K562 (cell line): ENCODE measurements around the gene EXOC6. TPM values are rescaled to one million over a fixed set of nuclear protein-coding genes. Genes with fewer than 3 reads are reported as not detected.

Source experiments
- IRF9 ChIP-seq: fragments of 450-650 bp; IDR thresholded peaks from 2 replicates; pipeline ENCODE4 v1.6.1; 2016; ENCODE audit warnings: missing biosample characterization, missing genetic modification characterization
- MYNN ChIP-seq, 2 experiments: sonication (generic); formaldehyde crosslinking in 1 of 2; IDR thresholded peaks; 2 replicates each; pipeline versions ENCODE4 v1.5.0 to v1.6.1; 2016 to 2020; ENCODE audit warnings: antibody characterized with exemption in 1 of 2, missing genetic modification reagents in 1 of 2
- NCOA1 ChIP-seq: fragments of 450-650 bp; IDR thresholded peaks from 2 replicates; pipeline ENCODE4 v1.6.1; 2016; ENCODE audit warnings: low read depth
- SMAD1 ChIP-seq: fragments of 150-350 bp; IDR thresholded peaks from 2 replicates; pipeline ENCODE4 v1.6.1; 2014; ENCODE audit warnings: low read length, low read depth; ENCODE audit not compliant: partially characterized antibody
- SRSF7 ChIP-seq: fragments of 200-400 bp; formaldehyde crosslinking; optimal IDR thresholded peaks from 2 replicates; pipeline ENCODE3; 2017; ENCODE audit warnings: mild to moderate bottlenecking, low read depth, low read length
- TSC22D4 ChIP-seq: fragments of 450-650 bp; IDR thresholded peaks from 2 replicates; pipeline ENCODE4 v1.6.1; 2016; ENCODE audit warnings: missing genetic modification characterization, missing biosample characterization, control low read depth
- VEZF1 ChIP-seq: fragments of 200-800 bp; sonication (Bioruptor generic); IDR thresholded peaks from 2 replicates; pipeline ENCODE4 v1.6.1; 2017; ENCODE audit warnings: missing genetic modification characterization, missing compliant biosample characterization
- ZFP91 ChIP-seq: sonication (generic); formaldehyde crosslinking; IDR thresholded peaks from 2 replicates; pipeline ENCODE4 v1.8.0; 2022; ENCODE audit warnings: mild to moderate bottlenecking, missing genetic modification reagents
- ZNF445 ChIP-seq: fragments of 250-450 bp; sonication (Bioruptor Pico); IDR thresholded peaks from 2 replicates; pipeline ENCODE4 v1.4.0; 2020; ENCODE audit warnings: low read depth, mild to moderate bottlenecking, moderate library complexity
- polyA plus RNA-seq, 8 experiments: library from polyadenylated mRNA; depleted of rRNA in 4 of 8; stranded (reverse) in 5 of 8; unstranded in 3 of 8; fragments of >200 nt; fragmentation: Nextera tagmentation in 2 of 8; fragmentation: Illumina TruSeq in 1 of 8; extraction: Ambion mirVana in 2 of 8; extraction: Trizol in 1 of 8; gene quantifications; 2 replicates each; pipeline versions ENCODE4 v1.2.1 to v1.2.3, GENCODE V29; 2011 to 2014; ENCODE audit warnings: inconsistent platforms in 1 of 8, missing spikeins in 1 of 8
- total RNA-seq, 7 experiments: library from RNA; depleted of rRNA in 6 of 7; stranded (reverse); fragments of >200 nt in 6 of 7; fragmentation: Illumina TruSeq in 2 of 7; extraction: Trizol in 2 of 7; gene quantifications; 2 replicates each; pipeline versions ENCODE4 v1.2.1 to v1.2.3, GENCODE V29; 2011 to 2021; ENCODE audit warnings: low replicate concordance in 1 of 7
- TF ChIP-seq, protein P1 (sequence below): fragments of 250-450 bp; sonication (Bioruptor Pico); IDR thresholded peaks from 2 replicates; pipeline ENCODE4 v1.5.0; 2021; ENCODE audit warnings: mild to moderate bottlenecking, borderline replicate concordance
- TF ChIP-seq, protein P2 (sequence below): fragments of 450-650 bp; IDR thresholded peaks from 2 replicates; pipeline ENCODE4 v1.7.0; 2016; ENCODE audit warnings: borderline replicate concordance
- TF ChIP-seq, protein P3 (sequence below): fragments of 250-450 bp; sonication (Bioruptor Pico); IDR thresholded peaks from 2 replicates; pipeline ENCODE4 v1.4.0; 2020; ENCODE audit warnings: mild to moderate bottlenecking
- TF ChIP-seq, protein P4 (sequence below), 2 experiments: IDR thresholded peaks in 1 of 2; conservative IDR thresholded peaks in 1 of 2; 2 replicates each; pipeline ENCODE4 v1.6.1; 2016; ENCODE audit warnings: low read depth in 2 of 2, mild to moderate bottlenecking in 1 of 2, missing compliant biosample characterization in 1 of 2, missing genetic modification characterization in 1 of 2, moderate library complexity in 1 of 2

EXOC6 gene
- total and polyA plus RNA-seq, 9 of the 15 experiments (the other 6 are each of a cell fraction or from before 2014, with no cell fraction given) = 13.9 to 42.8 (median 24.9) TPM

DNA sequence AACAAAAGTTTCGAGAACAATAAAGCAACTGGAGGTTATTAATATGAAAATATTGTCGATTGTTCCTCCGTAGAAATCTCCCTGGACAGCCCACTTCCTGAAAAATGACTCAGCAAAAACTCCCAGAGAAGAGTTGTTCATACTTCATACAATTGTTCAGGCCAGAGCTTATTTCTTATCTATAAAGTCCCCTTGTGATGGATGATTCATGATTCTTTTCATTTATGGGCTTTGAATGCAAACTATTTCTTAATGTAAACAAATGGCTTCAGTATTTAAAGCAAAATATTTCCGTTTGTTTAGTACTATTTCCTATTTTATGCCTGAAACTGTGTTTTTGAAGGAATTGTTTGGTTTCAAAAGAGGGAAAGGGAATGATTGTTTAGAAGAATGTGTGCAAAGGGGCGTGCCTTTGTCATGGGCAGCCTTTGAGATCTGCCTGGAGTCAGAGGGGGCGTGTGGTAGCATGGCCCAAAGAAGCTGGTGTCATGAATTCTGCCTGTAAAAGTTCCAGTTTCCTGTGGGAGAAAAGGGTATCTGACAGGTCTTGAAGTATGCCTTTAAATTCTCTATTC lies 26.2 kb upstream of the EXOC6 start (continued):
- TF ChIP-seq, protein P1, sequence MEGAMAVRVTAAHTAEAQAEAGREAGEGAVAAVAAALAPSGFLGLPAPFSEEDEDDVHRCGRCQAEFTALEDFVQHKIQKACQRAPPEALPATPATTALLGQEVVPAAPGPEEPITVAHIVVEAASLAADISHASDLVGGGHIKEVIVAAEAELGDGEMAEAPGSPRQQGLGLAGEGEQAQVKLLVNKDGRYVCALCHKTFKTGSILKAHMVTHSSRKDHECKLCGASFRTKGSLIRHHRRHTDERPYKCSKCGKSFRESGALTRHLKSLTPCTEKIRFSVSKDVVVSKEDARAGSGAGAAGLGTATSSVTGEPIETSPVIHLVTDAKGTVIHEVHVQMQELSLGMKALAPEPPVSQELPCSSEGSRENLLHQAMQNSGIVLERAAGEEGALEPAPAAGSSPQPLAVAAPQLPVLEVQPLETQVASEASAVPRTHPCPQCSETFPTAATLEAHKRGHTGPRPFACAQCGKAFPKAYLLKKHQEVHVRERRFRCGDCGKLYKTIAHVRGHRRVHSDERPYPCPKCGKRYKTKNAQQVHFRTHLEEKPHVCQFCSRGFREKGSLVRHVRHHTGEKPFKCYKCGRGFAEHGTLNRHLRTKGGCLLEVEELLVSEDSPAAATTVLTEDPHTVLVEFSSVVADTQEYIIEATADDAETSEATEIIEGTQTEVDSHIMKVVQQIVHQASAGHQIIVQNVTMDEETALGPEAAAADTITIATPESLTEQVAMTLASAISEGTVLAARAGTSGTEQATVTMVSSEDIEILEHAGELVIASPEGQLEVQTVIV (CRISPR knock-in tag) = no peak
- TF ChIP-seq VEZF1 (CRISPR knock-in tag) = no peak; the same call in 1 of the 2 replicates
- TF ChIP-seq, protein P2, sequence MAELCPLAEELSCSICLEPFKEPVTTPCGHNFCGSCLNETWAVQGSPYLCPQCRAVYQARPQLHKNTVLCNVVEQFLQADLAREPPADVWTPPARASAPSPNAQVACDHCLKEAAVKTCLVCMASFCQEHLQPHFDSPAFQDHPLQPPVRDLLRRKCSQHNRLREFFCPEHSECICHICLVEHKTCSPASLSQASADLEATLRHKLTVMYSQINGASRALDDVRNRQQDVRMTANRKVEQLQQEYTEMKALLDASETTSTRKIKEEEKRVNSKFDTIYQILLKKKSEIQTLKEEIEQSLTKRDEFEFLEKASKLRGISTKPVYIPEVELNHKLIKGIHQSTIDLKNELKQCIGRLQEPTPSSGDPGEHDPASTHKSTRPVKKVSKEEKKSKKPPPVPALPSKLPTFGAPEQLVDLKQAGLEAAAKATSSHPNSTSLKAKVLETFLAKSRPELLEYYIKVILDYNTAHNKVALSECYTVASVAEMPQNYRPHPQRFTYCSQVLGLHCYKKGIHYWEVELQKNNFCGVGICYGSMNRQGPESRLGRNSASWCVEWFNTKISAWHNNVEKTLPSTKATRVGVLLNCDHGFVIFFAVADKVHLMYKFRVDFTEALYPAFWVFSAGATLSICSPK = no peak
- TF ChIP-seq, protein P3, sequence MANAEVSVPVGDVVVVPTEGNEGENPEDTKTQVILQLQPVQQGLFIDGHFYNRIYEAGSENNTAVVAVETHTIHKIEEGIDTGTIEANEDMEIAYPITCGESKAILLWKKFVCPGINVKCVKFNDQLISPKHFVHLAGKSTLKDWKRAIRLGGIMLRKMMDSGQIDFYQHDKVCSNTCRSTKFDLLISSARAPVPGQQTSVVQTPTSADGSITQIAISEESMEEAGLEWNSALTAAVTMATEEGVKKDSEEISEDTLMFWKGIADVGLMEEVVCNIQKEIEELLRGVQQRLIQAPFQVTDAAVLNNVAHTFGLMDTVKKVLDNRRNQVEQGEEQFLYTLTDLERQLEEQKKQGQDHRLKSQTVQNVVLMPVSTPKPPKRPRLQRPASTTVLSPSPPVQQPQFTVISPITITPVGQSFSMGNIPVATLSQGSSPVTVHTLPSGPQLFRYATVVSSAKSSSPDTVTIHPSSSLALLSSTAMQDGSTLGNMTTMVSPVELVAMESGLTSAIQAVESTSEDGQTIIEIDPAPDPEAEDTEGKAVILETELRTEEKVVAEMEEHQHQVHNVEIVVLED = no peak
- TF ChIP-seq TSC22D4 (tag) = no peak
- no peak for TF ChIP-seq ZFP91 (CRISPR knock-in tag)
- TF ChIP-seq, protein P4, sequence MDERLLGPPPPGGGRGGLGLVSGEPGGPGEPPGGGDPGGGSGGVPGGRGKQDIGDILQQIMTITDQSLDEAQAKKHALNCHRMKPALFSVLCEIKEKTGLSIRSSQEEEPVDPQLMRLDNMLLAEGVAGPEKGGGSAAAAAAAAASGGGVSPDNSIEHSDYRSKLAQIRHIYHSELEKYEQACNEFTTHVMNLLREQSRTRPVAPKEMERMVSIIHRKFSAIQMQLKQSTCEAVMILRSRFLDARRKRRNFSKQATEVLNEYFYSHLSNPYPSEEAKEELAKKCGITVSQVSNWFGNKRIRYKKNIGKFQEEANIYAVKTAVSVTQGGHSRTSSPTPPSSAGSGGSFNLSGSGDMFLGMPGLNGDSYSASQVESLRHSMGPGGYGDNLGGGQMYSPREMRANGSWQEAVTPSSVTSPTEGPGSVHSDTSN (CRISPR knock-in tag; IDR thresholded peaks at IDR 0.05; ENCODE audit: low read depth) = no peak
- TF ChIP-seq, protein P4 (tag; conservative IDR thresholded peaks at IDR 0.05; ENCODE audit: low read depth) = peak; percentile 77
- no peak for TF ChIP-seq ZNF445 (CRISPR knock-in tag)
- no peak for TF ChIP-seq SMAD1
- no peak for TF ChIP-seq MYNN (IDR thresholded peaks at IDR 0.05)
- no peak for TF ChIP-seq MYNN (CRISPR knock-in tag; IDR thresholded peaks at IDR 0.05)
- no peak for TF ChIP-seq NCOA1
- TF ChIP-seq SRSF7 = no peak
- no peak for TF ChIP-seq IRF9
